ENCODE measurements around the gene CR1. TPM values are rescaled to one million over a fixed set of nuclear protein-coding genes. Genes with fewer than 3 reads are reported as not detected.

The CR1 gene
- total and polyA plus RNA-seq, 2 donors (not counting 3 experiments of a cell fraction or from before 2014, with no cell fraction given): not detected

DNA sequence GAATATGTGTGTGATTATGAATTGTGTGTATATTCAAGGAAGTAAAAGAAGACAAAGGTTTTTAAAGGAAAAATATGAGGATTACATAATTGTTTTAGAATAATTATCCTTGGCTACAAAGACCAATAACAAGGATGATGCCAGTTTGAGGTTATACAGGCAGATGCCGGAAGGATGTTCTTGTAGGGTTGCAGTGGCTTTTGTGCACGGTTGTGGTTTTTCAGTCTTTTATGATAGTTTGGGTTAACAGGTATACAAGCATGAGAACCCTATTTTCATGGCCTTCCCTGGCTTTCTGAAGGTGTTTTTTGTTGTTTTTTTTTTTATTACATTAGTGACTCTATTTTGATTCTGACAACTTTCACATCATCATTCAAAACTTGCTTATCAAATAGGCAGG is 36.9 kb upstream of the CR1 start:
- Histone ChIP-seq H3K27ac (ENCODE audit: insufficient read depth, low read depth, low read length) (no peak overlapping the region), H4K20me1 (replicated peaks; ENCODE audit: control insufficient read depth, extremely low read depth, insufficient read depth, low read length) (no peaks in the 10 kb centered on the region), H2AFZ (ENCODE audit: low read depth, low read length) (no peak overlapping the region), H3K4me1 (ENCODE audit: control insufficient read depth, extremely low read depth, insufficient read depth, low read length) (no peaks in the 10 kb centered on the region), H3K79me2 (ENCODE audit: control insufficient read depth, insufficient read depth, low read length) (no peaks in the 10 kb centered on the region), H3K4me2 (ENCODE audit: insufficient read depth, low read length) (no peak overlapping the region), H3K9me1 (replicated peaks; ENCODE audit: control insufficient read depth, extremely low read depth, insufficient read depth, low read length) (no peaks in the 10 kb centered on the region), H3K9ac (replicated peaks; ENCODE audit: extremely low read depth, insufficient read depth, low read length) (no peak overlapping the region), H3K9me3 (replicated peaks; ENCODE audit: control insufficient read depth, insufficient read depth, low read length) (no peaks in the 10 kb centered on the region), H3K36me3 (ENCODE audit: control insufficient read depth in 2 of 2, extremely low read depth in 1 of 2, insufficient read depth in 2 of 2, low read length in 2 of 2) (no peaks in the 10 kb centered on the region), H3K27me3 (ENCODE audit: control insufficient read depth in 2 of 2, insufficient read depth in 2 of 2, low read length in 2 of 2) (peaks cover 24 to 39% of the 10 kb centered on the region in 2 experiments), H3K4me3 (replicated peaks in 1 of 3; ENCODE audit: insufficient read depth in 1 of 3, low read depth in 1 of 3, low read length in 3 of 3) (no peak overlapping the region)
- TF ChIP-seq JUN (IDR thresholded peaks at IDR 0.05; ENCODE audit: borderline replicate concordance, insufficient read depth, insufficient read length, low read depth) (no peak), MYC (IDR thresholded peaks at IDR 0.05; ENCODE audit: low read depth, low read length) (no peak), GATA2 (IDR thresholded peaks at IDR 0.05; ENCODE audit: insufficient read depth, insufficient read length, low read depth, low read length) (no peak), POLR2AphosphoS5 (IDR thresholded peaks at IDR 0.05; ENCODE audit: insufficient read depth, low read depth, low read length) (no peak), POLR2A (IDR thresholded peaks at IDR 0.05; ENCODE audit: low read depth, low read length) (no peak), EZH2 (IDR thresholded peaks at IDR 0.05; ENCODE audit: borderline replicate concordance, low read depth, low read length, severe bottlenecking) (no peak), FOS (IDR thresholded peaks at IDR 0.05; ENCODE audit: borderline replicate concordance, insufficient read depth, low read length) (no peak)
- TF ChIP-seq, protein P1, sequence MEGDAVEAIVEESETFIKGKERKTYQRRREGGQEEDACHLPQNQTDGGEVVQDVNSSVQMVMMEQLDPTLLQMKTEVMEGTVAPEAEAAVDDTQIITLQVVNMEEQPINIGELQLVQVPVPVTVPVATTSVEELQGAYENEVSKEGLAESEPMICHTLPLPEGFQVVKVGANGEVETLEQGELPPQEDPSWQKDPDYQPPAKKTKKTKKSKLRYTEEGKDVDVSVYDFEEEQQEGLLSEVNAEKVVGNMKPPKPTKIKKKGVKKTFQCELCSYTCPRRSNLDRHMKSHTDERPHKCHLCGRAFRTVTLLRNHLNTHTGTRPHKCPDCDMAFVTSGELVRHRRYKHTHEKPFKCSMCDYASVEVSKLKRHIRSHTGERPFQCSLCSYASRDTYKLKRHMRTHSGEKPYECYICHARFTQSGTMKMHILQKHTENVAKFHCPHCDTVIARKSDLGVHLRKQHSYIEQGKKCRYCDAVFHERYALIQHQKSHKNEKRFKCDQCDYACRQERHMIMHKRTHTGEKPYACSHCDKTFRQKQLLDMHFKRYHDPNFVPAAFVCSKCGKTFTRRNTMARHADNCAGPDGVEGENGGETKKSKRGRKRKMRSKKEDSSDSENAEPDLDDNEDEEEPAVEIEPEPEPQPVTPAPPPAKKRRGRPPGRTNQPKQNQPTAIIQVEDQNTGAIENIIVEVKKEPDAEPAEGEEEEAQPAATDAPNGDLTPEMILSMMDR (IDR thresholded peaks at IDR 0.05; ENCODE audit: extremely low read depth in 1 of 2, insufficient read depth in 1 of 2, low read depth in 1 of 2, low read length in 2 of 2): no peak
- TF ChIP-seq, protein P2, sequence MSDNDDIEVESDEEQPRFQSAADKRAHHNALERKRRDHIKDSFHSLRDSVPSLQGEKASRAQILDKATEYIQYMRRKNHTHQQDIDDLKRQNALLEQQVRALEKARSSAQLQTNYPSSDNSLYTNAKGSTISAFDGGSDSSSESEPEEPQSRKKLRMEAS (IDR thresholded peaks at IDR 0.05; ENCODE audit: insufficient read depth, insufficient read length): no peak
- DNase-seq (ENCODE audit: low read depth, low spot score) (no peak), FAIRE-seq (no peak)
- intact Hi-C loops (cut with micrococcal nuclease) (no loop called here), dilution Hi-C loops (cut with MboI; ENCODE audit: extremely low pct_ligation_motif_present, low sequenced_read_pairs) (no loop called here)
- no TSS peak for BruUV-seq (replicated peaks)
- ChIA-PET POLR2A (no interaction called here), CTCF (no interaction called here)
